ENCODE data around the gene ARSH. TPM values are rescaled to one million over a fixed set of nuclear protein-coding genes. Genes with fewer than 3 reads are reported as not detected.
"Not testable (repeated sequence)": the region's sequence is repeated elsewhere in the genome, so short reads cannot be mapped to it uniquely, and the experiment has no call there.

Gene ARSH
- total RNA-seq, 4 donors from 2014 or later: not detected

DNA sequence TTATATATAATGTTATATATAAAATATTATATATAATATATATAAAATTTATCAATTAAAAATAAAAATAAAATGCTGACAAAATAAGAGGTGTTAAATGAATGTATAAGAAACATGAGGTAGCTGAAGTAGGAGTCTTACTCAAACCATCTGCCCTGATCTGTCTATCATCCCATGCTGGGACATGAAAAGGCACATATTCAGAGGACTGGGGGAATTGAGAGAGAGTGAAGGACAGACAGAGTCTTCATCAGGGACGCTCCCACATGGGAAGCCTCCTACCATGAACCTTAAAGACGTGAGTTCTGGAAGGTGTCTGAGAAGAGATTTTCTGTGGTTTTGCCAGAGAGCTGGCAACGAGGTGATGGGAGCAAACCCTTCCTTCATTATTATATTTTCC is 30.9 kb downstream of the ARSH start:
- TF ChIP-seq, protein P1, sequence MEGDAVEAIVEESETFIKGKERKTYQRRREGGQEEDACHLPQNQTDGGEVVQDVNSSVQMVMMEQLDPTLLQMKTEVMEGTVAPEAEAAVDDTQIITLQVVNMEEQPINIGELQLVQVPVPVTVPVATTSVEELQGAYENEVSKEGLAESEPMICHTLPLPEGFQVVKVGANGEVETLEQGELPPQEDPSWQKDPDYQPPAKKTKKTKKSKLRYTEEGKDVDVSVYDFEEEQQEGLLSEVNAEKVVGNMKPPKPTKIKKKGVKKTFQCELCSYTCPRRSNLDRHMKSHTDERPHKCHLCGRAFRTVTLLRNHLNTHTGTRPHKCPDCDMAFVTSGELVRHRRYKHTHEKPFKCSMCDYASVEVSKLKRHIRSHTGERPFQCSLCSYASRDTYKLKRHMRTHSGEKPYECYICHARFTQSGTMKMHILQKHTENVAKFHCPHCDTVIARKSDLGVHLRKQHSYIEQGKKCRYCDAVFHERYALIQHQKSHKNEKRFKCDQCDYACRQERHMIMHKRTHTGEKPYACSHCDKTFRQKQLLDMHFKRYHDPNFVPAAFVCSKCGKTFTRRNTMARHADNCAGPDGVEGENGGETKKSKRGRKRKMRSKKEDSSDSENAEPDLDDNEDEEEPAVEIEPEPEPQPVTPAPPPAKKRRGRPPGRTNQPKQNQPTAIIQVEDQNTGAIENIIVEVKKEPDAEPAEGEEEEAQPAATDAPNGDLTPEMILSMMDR (IDR thresholded peaks at IDR 0.05): no peak
- no peak for ATAC-seq (ENCODE audit: low FRiP score)
- no peak for DNase-seq (ENCODE audit: low spot score)

DNA sequence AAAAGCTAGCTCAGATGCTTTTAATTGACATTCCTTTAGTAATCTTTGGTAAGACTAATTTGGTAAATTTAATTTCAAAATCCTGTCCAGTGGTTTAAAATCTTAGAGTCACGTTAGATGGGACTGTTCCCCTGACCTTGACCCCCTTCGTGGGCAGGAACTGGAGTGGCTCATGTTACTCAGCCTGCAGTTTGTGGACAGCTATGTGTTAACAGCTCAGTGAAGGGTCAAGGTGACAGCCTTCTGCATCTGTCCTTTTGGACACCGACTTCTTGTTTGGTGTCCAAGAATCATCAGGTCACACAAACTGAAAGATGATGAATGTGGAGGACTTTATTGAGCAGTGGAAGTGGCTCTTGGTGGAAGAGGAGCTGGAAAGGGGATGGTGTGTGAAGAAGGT is 37.9 kb downstream of the ARSH start:
- TF ChIP-seq, protein P1 (IDR thresholded peaks at IDR 0.05): no peak
- ATAC-seq (ENCODE audit: low FRiP score): no peak

DNA sequence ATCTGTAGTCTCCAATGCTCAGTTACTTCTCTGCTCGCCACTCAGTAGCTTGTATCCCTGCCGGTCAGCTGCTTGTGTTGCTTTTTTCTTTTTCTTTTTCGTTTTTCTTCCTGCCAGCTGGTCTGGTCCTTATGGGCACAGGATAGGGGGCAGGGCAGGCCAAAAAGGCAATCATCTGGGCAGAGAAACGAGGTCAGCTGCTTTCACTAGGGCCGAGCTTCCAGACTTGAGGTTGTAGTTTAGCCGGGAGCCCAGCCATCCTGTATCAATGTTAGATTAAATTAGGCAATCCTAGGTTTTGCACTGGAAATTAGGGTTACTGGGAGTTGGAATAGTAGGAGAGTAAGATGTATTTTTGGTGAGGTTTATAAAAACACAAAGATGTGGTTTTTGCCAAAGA is 38.3 kb downstream of the ARSH start:
- DNase-seq (ENCODE audit: low spot score) (no peak), ATAC-seq (ENCODE audit: low FRiP score) (no peak)
- TF ChIP-seq, protein P1 (IDR thresholded peaks at IDR 0.05): no peak

More for the DNA sequence above, 37.9 kb downstream of the ARSH start:
- DNase-seq (ENCODE audit: low spot score): no peak

DNA sequence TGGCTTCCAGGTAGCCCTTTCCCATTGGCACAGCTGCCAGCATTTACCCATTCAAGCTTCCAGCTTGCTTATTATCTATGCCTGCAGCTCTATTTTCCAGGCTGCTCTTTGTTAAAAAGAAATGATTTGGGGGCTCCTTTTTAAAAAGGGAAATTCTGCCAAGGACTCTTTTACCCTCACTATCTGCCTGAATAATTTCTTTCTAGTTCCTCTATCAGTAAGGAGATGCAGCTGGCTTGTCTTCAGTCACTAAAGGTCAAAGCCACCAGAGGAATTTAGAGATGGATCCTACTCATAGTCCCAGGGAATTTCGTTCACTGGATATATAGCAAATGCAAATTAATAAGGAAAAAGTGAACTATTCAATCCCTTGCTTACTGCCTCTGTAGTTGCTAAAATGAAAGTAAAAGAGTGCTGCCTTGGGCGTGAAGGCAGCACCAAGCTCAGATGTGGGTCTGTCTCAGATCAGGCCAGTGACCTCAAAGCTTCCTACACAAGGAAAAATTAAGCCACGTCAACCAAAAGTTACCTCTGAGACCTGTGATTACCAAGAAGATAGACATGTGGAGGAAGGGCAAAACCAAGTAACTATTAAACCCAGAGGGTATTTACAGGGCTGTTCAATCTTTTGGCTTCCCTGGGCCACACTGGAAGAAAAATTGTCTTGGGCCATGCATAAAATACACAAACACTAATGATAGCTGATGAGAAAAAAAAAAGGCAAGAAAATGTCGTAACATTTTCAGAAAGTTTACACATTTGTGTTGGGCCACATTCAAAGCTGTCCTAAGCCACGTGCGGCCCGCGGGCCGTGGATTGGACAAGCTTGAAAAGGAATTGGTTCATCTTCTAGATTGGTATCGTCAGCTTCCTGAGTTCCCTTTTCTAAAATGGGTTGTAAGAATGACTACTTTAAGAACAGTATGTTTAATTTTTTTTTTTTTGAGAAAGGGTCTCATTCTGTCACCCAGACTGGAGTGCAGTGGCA is 40.2 kb downstream of the ARSH start:
- no peak for ATAC-seq (ENCODE audit: low FRiP score)

DNA sequence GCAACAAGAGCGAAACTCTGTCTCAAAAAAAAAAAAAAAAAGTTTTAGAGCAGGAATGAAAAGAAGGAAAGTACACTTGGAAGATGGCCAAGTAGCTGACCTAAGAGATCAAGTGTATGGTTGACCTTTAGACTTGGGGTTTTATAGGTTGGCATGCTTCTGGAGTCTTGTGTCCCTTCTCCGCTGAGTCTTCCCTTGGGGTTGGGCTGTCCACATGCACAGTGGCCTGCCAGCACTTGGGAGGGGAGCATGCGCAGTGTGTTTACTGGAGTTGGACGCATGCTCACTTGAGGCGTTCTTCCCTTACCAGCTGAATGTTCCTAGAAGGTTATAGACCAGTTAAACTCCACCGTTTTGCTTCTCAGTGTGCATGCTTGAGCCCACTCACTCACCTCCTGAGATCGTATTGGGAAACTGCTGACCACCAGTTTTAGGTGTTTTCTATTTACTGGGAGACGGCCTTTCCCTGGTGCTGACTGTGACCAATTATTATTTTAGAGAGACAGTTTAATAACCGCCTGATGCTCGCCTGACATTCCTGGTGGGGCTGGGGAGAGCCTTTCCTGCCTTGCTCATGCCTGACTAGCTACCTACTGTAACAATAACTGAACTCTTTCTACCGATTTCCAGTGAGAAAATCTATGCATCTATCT is 44.3 kb downstream of the ARSH start:
- not testable (repeated sequence) for DNase-seq (ENCODE audit: low spot score); ATAC-seq (ENCODE audit: low FRiP score)

More for the DNA sequence above, 40.2 kb downstream of the ARSH start:
- TF ChIP-seq, protein P1 (IDR thresholded peaks at IDR 0.05): no peak
- DNase-seq (ENCODE audit: low spot score): no peak

DNA sequence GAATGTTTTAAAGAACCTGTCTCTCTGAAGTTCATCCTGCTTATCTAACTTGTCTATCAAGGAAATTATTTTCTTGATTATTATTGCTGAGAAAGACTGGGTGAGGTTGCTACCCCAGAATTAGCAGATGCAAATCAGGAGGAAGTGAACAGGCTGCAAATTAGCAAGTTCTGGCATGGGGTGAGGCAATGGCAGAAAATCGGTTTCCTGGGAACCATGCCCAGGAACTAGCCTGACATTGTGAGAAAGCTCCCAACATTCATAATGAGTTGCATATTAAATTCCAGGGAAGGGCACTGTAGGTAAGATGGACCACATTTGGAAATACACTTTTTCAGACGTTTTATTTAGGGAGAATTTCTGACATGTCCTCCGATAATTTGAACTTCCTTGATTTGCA is 46.5 kb downstream of the ARSH start:
- ATAC-seq (ENCODE audit: low FRiP score): no peak
- TF ChIP-seq, protein P1 (IDR thresholded peaks at IDR 0.05): no peak
- DNase-seq (ENCODE audit: low spot score): no peak

DNA sequence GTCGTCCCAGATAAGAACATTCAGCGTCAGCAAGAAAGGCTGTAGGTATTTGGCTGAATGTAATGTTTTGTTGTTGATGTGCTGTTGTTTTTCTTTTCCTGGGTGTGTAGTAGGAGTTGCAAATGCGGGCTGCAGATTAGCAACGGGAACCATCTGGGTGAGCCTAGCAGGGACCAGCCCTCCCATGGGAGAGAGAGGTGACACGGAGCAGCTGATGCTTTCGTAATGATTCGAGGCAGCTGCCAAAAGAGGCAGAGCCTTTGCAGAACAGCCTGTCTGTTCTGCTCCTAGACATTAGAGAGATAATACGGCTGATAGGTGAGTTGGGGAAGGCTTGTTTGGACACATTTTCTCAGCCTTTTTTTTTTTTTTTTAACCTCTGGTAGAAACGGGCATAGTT is 60.2 kb downstream of the ARSH start:
- ATAC-seq (ENCODE audit: low FRiP score): no peak
- TF ChIP-seq, protein P1 (IDR thresholded peaks at IDR 0.05): no peak
- no peak for DNase-seq (ENCODE audit: low spot score)
